Stimulated activated CD8-positive, alpha-beta memory T cell treated with anti-CD3 and anti-CD28 coated beads, Interleukin-12 subunit alpha, Interleukin-12 subunit beta, amount 100 ng/mL, for 1 hour (primary cell): ENCODE data around the gene GCNT4.
"Not testable (repeated sequence)": the region's sequence is repeated elsewhere in the genome, so short reads cannot be mapped to it uniquely, and the experiment has no call there.

ENCODE experiments used
- DNase-seq: peaks from one replicate; pipeline ENCODE4 v3.0.0-alpha.2; 2020; ENCODE audit warnings: low read depth

The GCNT4 gene

GRCh38 chr5:75052192-75053053, at the start of gene GCNT4:
Gene GCNT4 (minus strand): TSS chr5:75052558. CDS start chr5:75030037, 22,521 bp downstream.
- no peak for DNase-seq

GRCh38 chr5:75095956-75096355, 43.6 kb upstream of the GCNT4 start:
- not testable (repeated sequence) for DNase-seq

GRCh38 chr5:75091597-75091996, 39.2 kb upstream of the GCNT4 start:
- DNase-seq = no peak

- no peak for DNase-seq
These were observed 37.3 kb upstream of the GCNT4 start for GRCh38 chr5:75089662-75090061.

GRCh38 chr5:75089137-75089536, 36.8 kb upstream of the GCNT4 start:
- no peak for DNase-seq

- no peak for DNase-seq
These were observed 36.3 kb upstream of the GCNT4 start for GRCh38 chr5:75088648-75089047.

- DNase-seq = no peak
These were observed 29.2 kb upstream of the GCNT4 start for GRCh38 chr5:75081510-75081909.

GRCh38 chr5:75079346-75079745, 27.0 kb upstream of the GCNT4 start:
- DNase-seq = not testable (repeated sequence)

DNA sequence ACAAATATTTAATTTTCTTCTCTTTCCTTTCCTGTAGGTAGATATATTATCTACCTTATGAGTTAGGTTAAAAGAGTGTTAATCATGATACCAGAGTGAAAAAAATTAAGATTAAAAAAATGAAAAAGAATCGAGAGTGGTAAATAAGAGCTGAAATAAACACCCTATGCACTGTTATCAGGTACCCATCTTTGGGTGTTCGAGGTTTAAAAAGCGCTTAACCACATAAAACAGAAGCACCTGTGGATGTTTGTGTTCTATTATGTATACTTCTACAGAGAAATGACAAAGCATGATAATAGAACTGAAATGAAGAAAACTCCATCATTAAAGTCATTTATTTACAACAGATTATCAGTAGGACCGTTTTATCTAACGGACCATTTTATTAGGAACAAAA, 25.7 kb upstream of the GCNT4 start:
- DNase-seq = no peak

DNA sequence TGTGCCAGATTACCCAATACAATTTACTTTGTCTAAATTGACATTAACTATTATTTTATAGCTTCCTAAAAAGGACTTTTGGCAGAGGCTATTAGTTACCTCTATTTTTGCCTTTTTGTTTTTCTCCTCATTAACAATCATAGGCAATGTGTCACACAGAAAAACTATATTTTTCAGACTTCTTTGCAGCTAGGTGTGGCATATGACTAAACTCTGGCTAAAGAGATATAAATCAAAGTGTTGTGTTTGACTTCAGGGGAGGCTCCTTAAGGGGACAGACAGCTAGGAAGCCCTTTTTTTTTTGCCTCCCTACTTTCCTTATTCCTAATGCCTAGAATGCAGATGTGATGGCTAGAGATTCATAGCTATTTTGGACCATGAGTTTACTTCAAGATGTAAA, 19.7 kb upstream of the GCNT4 start:
- DNase-seq = no peak

DNA sequence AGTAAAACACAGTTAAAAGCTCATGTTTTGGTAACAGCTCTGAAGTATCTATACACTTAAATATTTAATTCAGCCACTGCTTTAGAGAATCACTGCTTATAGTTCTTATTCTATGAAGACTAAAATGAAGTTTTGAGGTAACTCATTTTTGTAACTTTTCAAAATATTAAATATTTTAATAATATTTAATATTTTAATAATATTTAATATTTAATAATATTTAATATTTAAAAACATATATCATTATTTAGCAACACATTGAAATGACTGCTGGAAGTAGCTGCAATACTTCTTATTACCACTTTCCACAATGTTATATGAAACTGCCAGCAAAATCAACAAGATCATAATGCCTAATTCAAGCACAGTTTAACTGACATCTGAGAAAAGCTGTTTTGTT, 18.7 kb upstream of the GCNT4 start:
- DNase-seq = no peak

- DNase-seq = no peak
These were observed 15.1 kb upstream of the GCNT4 start for GRCh38 chr5:75067434-75067833.

DNA sequence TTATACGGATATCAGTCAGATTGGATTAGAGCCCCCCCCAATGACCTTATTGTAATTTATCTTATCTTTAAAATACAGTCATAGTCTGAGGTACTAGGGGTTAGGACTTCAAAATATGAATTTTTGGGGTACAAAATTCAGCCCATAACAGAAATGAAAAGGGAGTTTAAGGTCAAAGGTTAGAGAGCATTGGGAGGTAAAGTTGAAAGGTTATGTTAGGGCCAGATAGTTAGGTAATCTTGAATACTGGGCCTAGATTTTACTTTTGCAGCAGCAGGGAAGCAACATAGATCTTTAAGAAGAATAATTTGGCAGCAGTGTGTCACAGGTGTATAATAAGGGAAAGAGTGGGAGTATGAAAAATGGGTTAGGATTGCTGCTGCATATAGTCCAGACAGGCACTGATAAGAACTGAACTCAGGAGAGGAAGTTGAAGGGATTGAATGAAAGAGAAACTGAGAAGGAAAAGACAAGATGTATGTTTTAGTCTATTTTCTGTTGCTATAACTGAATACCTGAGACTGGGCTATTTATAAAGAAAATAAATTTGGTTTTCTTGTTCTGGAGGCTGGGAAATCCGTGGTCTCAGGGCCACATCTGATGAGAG, 10.7 kb upstream of the GCNT4 start:
- no peak for DNase-seq

- DNase-seq = no peak
These were observed 7.7 kb upstream of the GCNT4 start for GRCh38 chr5:75059912-75060545.

GRCh38 chr5:75058986-75059535, 6.7 kb upstream of the GCNT4 start:
- DNase-seq = no peak

- DNase-seq = no peak
These were observed 5.2 kb upstream of the GCNT4 start for GRCh38 chr5:75057561-75057960.

- DNase-seq = no peak
These were observed 3.4 kb upstream of the GCNT4 start for GRCh38 chr5:75055727-75056144.

- no peak for DNase-seq
These were observed 2.0 kb upstream of the GCNT4 start for GRCh38 chr5:75054134-75054930.

DNA sequence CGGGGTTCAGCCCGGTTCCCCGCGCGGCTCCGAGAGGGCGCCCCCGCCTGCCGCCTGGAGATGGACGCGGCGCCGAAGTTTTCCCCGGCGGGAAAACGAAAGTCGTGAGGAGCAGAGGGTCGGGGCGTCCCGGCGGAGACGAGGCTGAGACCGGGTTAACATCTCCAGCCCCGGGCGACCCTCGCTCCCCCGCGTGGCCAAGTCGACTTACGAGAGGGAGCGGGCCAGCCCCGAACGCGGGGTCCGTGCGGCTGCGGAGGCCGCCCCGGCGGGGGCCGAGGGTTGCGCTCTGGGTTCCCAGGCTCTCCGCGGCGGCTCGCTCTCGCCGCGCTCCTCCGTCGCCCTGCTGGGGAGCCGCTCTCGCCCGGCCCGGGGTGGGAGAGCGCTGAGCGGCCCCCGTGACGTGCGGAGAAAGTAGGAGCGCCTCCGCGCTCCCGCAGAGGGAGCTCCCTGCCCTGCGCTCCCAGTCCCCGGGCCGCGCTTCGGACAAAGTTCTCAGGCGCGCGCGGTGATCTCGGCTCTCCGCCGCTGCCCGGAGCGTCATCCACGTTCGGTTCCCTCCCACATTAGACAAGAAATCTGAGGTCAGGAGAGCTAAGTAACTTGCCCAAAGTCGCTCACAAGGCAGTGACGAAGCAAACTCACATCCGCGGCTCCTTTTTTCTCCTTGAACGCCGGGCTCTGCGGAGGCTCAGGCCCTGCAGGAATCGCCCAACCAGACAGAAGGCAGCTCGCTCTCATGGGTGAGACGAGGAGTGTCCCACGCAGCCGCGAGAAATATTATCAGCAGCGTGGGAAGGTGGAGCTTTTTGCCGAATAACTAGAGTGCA, 1.2 kb upstream of the GCNT4 start:
- DNase-seq = peak; percentile 27

DNA sequence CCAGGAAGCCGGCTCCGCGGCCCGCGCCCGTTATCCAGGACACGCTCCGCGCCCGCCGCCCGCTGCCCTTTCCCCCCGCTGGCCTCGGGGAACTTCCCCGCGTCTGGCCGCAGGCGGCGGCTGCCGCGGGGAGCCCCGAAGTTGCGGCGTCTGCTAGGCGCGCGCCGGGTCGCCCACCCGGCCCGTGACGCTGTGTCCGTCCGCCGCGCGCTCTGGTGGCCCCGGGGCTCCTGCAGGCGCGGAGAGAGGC, 621 bp upstream of the GCNT4 start:
- no peak for DNase-seq

DNA sequence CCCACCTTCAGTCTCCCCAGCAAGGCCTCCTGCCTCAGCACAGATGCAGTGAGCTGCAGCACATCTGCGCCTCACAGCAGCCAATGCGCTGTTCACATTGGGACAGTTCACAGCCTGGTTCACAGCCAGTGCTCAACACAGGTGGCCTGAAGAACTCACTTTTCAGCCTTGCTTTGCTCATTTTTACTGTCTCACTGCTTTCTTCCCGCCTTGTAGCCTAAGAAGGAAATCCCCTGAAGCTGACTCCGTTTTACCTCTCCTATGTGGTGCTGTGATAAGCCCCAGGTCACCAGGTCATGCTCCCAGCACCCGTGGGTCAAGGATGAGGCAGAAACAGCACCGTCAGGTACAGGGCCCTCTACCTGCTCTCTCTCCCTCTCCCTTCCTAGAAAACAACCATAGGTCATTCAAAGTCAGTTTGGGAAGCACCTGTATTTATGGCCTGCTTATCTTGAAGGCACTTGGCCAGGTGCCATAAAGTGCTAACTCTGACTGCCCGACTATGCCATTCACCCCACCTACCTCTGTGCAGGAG, 1.1 kb downstream of the GCNT4 start:
- no peak for DNase-seq
